Activated T-cell treated with anti-CD3 and anti-CD28 coated beads for 48 hours (primary cell): ENCODE measurements around the gene SMIM10.
A peak's percentile ranks its signal among the peaks of the same experiment; 100 is the strongest.
"Not testable (repeated sequence)": the region's sequence is repeated elsewhere in the genome, so short reads cannot be mapped to it uniquely, and the experiment has no call there.

ENCODE experiments used
- DNase-seq: peaks from one replicate; pipeline ENCODE4 v3.0.0-alpha.2; 2020; ENCODE audit warnings: low read depth

SMIM10 gene

GRCh38 chrX:134990801-134991481, at the start of gene SMIM10:
SMIM10 (plus strand) TSS chrX:134990991; CDS start chrX:134991096, 105 bp downstream.
- DNase-seq, result peak; percentile 29

- not testable (repeated sequence) for DNase-seq
Measured at GRCh38 chrX:134946364-134946763, 44.4 kb upstream of the SMIM10 start.

DNA sequence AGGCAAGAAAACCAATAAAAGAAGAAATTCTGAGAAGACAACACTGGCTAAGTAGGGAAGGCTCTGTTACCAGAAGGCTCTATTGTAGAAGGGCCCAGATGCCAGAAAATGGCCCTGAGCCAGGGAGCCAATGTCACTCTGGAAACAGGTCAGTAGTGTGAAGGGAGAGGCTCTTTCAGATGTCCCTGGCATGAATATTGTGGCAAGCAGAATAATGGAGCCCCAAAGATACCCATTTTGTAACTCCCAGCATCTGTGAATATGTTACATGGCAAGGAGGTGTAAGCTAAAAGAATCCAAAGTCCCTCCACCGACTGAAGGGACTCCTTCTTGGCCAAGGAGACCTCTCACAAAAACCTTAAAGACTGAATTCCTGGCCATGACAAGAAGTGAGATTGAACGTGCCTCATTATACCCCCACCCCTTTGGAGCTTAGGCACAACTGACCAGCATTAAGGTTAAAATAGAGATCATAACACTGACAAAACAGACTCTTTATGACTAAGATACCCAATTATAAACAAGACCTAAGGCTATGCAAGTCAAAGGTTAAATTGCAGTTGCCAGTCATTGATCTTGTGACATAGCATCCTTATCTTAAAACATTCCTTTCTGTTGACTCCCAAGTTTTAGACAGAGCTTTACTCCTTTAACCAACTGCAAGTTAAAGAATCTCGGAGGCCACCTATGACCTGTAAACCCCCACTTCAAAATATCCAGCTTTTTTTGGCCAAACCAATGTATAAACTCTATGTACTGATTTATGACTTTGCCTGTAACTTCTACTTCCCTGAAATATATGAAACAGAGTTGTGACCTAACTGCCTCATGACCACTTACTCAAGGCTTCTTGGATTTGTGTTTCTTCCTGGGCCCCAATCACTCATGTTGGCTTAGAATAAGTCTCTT, 42.2 kb upstream of the SMIM10 start:
- DNase-seq, result no peak

- no peak for DNase-seq
Measured at GRCh38 chrX:134949271-134949670, 41.5 kb upstream of the SMIM10 start.

- DNase-seq, result no peak
Measured at GRCh38 chrX:134957836-134958235, 33.0 kb upstream of the SMIM10 start.

DNA sequence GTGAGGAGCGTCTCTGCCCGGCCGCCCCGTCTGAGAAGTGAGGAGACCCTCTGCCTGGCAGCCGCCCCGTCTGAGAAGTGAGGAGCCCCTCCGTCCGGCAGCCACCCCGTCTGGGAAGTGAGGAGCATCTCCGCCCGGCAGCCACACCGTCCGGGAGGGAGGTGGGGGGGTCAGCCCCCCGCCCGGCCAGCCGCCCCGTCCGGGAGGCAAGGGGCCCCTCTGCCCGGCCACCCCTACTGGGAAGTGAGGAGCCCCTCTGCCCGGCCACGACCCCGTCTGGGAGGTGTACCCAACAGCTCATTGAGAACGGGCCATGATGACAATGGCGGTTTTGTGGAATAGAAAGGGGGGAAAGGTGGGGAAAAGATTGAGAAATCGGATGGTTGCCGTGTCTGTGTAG, 30.4 kb upstream of the SMIM10 start:
- DNase-seq, result not testable (repeated sequence)

- DNase-seq, result no peak
Measured at GRCh38 chrX:134963041-134963440, 27.8 kb upstream of the SMIM10 start.

GRCh38 chrX:134969726-134970125, 21.1 kb upstream of the SMIM10 start:
- no peak for DNase-seq

- no peak for DNase-seq
Measured at GRCh38 chrX:134971926-134972325, 18.9 kb upstream of the SMIM10 start.

GRCh38 chrX:134975516-134975915, 15.3 kb upstream of the SMIM10 start:
- no peak for DNase-seq

- DNase-seq, result no peak
Measured at GRCh38 chrX:134981910-134982309, 8.9 kb upstream of the SMIM10 start.

- DNase-seq, result no peak
Measured at GRCh38 chrX:134982748-134983147, 8.0 kb upstream of the SMIM10 start.

DNA sequence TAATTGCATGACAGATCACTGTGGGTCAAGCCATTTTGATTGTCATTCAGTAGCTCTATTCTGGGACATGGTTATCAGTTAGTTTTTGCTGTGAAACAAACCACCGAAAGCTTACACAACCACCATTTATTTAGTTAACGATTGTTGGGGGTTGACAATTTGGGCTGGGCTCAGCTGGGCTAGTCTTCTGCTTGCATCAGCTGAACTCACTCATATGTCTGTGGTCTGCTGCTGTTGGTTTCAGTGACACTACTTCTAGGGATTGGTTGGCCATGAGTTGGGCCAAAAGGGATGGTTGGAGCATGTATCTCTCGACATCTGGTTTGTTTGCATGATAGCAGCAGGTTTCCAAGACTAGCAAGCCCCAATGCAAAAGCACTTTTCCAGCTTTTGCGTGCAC, 5.3 kb upstream of the SMIM10 start:
- DNase-seq, result no peak

GRCh38 chrX:134990475-134990800, 353 bp upstream of the SMIM10 start:
- DNase-seq, result no peak

DNA sequence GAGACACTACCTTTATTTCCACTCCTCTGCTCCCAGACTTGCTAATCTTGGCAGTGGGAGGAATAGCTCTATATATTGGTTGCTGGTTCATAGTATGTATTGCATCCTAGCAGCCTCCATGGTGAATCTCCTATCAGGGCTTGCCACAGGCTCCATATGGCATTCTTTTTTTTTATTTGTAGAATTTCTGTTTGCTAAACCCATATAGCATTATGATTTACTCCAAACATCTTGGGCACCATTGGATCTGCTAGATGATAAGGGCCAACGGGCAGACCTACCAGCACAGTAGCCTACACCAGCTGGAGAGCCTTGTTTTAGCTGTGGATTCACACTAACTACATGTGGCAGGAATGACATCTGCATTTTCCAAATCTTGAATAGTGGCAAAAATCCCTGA, 6.9 kb downstream of the SMIM10 start:
- no peak for DNase-seq

- no peak for DNase-seq
Measured at GRCh38 chrX:134998246-134998645, 7.5 kb downstream of the SMIM10 start.

DNA sequence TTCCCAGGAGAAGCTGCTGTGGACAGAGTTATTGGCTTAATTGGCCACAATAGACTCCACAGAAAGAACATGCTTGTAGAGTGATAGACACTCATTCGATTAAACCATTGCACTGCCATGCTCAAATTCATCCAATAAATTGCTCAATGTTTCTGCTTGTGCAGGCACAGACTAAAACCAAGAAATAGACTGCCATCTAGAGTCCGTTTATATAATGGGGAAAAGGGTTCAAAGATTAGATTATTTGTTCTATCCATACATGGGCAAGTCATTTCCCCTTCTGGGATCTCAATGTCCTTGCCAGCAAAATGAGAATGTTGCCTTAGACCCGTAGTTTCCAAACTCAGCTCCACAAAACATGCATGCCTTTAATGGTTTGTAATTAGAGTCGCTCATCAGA, 8.7 kb downstream of the SMIM10 start:
- DNase-seq, result no peak

DNA sequence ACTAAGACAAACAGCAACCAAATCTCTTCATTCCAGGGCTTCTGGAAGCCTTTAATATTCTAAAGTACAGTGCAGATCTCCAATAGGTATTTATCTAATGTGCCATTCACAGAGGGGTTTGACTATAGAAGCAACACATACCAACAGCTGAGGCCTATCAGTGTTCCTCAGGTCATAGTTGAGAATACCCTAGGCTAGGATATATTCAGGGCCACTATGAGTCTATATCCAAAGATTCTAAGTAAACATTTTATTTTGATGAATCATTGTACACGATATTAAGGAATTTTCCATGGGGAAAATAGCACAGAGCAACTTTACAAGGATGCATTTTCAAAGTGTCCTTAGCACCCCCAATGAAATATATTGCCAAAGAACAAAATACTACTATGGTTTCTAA, 9.7 kb downstream of the SMIM10 start:
- no peak for DNase-seq

DNA sequence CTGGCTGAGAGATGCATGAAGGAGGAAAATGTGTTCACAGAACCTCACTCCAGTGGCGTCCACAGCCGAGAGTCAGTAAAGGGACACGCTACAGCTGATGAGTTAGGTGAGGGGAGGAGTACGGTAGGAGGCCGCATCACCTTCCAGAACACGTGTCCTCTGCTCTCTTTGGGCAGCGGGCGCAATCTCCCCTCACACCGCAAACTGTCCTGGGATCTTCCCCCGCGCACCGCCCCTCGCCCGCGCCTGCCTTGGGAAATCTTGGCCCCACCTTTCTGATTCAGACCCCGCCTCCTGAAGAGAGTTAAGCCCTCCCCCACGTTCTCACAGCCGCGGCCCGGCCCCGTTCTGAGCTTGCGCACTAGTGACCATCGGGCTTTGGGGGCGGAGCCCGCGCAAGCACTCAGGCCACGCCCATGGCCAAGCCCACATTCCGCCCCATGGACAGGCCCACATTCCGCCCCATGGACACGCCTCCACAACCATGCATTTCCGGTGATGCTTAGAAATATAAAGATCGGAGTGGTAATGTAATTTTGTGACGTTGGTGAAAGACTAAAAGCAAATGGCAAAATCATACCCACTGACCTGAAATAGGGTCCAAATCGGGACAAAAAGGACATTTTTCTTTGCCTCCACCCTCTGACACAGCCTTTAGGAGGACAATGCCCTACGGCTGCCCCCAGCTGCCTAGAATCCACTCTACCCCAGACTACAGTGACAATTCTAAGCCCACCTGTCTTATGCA, 13.3 kb downstream of the SMIM10 start:
- peak; percentile 86 for DNase-seq

DNA sequence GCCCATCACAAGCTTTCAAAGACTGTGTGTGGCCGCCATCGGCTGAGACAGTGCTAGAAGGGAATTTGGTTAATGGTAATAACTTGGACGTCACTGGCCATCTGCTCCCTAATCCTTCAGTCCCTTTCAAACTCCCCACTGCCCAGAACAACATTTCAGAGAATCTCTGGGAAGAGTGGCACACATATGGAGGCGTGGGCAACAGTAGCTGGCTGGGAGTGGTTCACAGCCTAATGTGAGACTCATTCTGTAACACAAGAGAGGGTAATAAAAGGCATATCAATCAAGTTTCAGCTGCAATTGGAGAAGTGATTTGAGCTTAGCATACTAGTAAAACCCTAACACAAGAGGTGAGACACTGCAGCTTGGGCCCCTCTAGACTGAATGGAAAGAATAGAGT, 15.4 kb downstream of the SMIM10 start:
- DNase-seq, result no peak

DNA sequence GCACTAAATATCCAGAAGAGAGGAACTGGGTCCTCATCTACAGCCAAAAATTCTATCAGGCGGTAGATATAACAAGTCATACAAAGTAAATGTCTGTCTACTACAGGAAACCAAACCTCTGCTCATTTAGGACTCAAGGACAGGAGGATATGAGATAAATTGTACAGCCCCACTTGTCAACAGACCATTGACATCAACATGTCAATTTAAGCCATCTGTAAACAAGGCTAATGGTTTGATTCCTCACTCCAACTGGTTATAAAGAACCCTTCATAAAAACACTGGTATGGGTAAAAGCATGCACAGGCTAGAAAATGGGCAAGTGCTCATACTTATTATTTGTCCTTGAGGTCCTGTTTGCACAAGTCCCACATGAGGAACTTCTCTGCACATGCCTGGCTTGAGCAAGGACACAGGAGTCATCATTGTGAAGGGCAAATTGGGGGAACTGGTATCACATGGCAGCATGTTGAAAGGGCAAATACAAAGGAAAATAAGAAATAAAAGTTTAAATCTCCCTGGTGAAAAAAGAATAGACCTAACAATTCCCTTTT, 18.3 kb downstream of the SMIM10 start:
- no peak for DNase-seq

GRCh38 chrX:135009838-135010237, 19.0 kb downstream of the SMIM10 start:
- no peak for DNase-seq

GRCh38 chrX:135010921-135011320, 20.1 kb downstream of the SMIM10 start:
- no peak for DNase-seq
